HG02759 (cell line): Measurements from ENCODE around the gene TMEM109.
A peak's percentile ranks its signal among the peaks of the same experiment; 100 is the strongest.
"Not testable (repeated sequence)": the region's sequence is repeated elsewhere in the genome, so short reads cannot be mapped to it uniquely, and the experiment has no call there.

ENCODE experiments used
- ATAC-seq: cut with Tn5 transposase; IDR thresholded peaks from one replicate; pipeline ENCODE4 v1.9.1; 2021; ENCODE audit warnings: mild to moderate bottlenecking, moderate library complexity; ENCODE audit not compliant: unreplicated experiment

Gene TMEM109

DNA sequence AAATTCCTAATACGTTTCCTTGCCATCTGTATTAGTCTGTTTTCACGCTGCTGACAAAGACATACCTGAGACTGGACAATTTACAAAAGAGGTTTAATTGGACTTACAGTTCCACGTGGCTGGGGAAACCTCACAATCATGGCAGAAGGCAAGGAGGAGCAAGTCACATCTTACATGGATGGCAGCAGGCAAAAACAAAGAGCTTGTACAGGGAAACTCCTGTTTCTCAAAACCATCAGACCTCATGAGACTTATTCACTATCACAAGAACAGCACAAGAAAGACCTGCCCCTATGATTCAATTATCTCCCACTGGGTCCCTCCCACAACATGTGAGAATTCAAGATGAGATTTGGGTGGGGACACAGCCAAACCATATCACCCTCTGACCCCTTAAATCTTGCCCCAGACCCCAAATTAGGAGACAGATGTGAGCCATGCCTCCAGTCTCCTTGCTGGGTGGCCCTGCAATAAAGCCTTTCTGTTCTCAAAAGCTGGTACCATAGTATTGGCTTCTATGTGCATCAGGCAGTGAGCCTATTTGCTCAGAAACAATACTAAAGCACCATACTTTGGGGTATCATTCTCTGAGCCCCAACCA is 4.2 kb upstream of the TMEM109 start:
- not testable (repeated sequence) for ATAC-seq

GRCh38 chr11:60910281-60910687 is 3.7 kb upstream of the TMEM109 start:
- peak; percentile 34 for ATAC-seq

DNA sequence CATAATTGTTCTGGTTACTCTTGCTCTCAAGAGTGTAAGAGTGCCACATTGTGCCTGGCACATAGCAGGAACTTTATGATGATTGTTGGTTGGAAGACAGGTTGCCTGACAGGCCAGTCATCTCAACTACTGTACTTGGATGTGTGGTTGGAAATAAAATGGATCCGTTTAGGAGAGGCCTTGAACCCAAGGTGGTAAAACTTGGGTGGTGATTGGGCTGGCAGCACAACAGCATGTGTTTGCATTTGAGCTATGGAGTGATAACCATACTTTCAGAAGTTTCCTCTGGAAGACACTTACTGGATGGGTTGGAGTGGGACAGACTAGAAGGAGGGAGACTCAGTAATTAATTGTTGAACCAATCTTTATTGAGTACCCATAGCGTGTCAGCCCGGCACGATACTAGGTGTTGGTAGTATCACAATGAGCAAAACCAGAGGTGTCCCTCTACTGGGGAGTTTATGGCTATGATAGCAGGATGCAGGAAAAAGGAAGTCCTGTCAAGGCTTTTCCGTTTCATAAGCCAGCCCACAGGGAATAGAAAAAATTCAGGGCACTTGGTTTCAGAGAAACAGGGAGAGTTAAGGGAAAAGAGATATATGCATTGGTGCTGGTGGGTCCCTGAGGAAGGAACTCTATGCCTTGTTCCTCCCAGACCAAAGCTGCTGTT is 3.1 kb upstream of the TMEM109 start:
- ATAC-seq, result no peak

DNA sequence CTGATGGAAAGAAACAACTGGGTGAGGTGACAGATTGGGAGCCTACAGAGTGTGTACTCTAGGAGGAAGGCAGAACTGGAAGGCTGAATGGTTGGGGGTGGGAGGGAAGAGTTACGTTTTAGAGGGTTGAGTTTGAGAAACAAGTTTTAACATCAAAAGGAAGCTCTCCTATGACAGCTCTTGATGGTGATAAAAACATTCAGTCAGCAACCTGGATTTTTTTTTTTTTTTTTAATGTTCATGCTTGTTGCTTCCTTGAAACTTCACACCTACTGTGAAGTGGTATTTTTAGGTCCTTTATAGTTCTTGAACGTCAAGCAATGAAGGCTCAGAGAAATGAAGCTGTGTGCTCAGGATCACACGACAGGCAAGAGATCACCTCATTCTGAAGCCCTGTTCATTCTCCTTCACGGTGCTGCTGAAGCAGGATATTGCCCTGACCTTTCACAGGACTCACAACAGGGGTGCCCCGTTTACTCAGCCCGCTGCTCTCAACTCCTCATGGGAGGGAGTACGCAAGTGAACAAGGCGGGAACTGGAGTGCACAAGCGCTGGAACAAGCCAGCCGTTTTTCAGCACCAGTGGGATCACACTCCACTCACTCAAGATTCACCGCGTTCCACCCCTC is 1.6 kb upstream of the TMEM109 start:
- no peak for ATAC-seq

DNA sequence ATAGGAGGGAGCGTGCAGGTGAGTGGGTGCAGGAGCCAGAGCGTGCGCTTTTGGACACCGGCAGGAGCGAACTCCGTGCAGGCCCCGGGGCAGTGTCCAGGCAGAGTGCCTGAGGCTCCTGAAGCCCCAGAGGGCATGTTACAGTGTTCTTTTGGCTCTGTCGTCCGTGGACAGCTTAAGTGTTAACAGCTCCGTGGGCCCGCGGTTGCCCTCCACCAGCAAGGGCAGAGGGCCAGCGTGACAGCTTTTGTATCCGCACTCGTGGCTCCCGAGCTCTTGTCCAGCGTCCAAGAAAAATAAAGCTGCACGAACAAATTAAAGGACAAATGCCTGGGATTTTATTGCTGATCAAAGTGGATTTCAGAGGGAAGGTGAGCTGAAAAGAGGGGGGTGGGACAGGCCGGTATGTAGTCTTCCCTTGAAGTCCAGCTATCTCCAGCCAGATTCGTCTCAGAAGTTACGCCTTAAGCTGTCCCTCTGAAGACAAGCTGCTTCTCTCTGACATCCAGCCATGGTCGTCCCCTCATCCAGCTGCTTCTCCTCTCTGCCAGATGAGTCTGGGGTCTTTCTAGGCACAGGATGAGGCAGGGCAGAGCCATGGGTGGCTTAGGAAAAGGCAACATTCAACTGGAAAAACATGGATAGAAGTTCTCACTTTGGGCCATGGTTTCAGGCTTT is 968 bp upstream of the TMEM109 start:
- no peak for ATAC-seq

- ATAC-seq, result peak; percentile 2
These were observed 782 bp downstream of the TMEM109 start for GRCh38 chr11:60914633-60915247.

DNA sequence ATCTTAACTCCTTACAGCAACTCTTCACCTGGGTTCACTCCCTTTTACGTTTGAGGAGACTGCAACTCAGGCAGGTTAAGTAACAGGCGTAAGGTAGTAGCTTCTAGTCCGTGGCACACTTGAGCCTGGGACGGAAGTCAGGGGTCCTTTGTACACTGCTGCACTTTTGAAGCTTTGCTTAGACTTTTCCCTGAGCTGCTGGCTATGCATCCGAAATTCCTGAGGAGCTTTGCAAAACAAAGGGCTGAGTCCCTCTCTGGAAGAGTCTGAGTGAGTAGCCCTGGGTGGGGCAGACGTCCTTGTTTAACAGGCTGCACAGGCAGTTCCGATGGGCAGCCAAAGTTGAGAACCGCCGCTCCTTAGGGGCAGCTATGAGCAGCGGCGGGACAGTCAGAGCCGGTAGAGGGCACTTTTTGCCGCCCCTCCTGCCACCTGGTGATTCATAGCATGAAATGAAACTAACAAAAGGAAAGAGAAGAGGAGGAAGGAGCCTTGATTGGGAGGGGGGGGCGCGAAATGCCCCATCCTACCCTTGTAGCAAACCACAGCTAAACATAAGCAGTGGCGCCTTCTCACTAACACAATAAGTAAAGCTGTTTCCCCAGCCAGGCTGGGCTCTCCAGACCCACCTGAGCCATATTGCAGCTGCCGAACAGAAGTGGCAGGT is 1.4 kb downstream of the TMEM109 start:
- ATAC-seq, result peak; percentile 59

GRCh38 chr11:60916669-60917206 is 2.8 kb downstream of the TMEM109 start:
- ATAC-seq, result no peak

GRCh38 chr11:60917267-60917666 is 3.3 kb downstream of the TMEM109 start:
- ATAC-seq, result no peak

DNA sequence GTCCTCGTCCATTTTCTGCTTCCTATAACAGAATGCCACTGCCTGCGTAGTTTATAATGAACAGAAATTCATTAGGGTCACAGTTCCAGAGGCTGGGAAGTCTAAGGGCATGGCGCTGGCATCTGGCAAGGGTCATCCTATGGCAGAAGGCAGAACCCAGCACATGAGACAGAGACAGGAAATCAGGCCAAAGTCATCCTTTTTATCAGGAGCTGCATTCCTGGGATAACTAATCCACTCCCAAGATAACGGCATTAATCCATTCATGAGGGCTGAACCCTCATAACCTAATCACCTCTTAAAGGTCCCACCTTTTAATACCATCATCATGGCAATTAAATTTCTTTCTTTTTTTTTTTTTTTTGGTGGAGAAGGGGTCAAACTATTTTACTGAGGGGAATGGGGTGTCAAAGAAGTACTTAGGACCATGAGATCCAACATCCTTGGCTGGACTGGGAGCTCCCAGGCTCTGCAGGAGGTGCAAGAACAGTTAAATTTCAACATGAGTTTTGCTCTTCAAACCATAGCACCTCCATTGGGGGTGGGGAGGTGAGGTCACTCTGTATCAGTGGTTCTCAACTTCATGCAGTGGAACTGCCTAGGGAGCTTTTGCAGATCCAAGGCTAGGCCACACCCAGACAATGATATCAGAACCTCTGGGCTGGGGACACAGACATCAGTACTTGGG is 4.4 kb downstream of the TMEM109 start:
- no peak for ATAC-seq

DNA sequence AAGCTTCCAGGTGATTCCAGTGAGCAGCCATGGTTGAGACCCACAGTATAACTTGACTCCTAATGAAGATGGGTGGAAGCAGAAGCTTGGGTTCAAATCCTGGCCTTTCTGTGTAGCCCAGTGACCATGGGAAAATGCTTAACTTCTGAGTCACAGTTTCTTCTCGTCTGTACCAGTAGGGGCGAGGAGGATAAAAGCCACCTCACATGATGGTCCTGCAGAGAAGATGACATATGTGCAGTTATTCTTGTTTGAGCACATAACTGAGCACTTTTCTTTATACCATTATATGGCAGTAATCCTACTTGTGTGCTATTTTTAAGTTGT is 4.9 kb downstream of the TMEM109 start:
- no peak for ATAC-seq

DNA sequence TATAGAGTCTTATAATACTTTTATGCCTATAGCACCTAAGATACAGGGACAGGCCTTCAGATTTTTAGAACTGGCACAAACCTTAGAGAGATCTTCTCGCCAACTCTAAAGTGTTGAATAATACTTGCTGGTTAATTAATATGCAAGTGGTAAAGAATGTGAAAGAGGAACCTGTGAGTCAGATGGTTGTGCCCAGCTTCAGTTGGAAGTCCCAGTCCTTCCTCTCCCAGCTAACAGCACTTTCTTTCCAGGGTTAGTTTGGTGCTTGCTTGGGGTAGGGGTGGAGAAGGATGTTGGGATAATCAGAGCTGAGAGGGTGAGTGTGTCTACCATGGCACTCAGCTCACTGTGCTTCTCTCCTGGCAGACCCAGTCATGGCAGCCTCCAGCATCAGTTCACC is 5.4 kb downstream of the TMEM109 start:
- ATAC-seq, result no peak

GRCh38 chr11:60919956-60920355 is 6.0 kb downstream of the TMEM109 start:
- ATAC-seq, result no peak

DNA sequence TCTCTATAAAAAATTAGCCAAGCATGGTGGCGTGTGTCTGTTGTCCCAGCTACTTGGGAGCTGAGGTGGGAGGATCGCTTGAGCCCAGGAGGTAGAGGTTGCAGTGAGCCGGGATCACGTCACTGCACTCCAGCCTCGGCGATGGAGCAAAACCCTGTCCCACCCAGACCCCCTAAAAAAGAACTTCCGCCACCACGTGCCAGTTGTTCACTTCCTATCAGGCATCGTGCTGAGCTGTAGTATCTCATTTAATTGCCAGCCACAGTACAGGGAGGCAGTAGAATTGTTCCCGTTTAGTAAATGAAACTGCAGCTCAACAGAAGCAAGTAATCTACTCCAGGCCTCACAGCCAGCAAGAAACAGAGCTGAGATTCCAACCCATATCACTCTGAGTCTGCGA is 7.3 kb downstream of the TMEM109 start:
- ATAC-seq, result no peak

GRCh38 chr11:60921777-60922335 is 7.9 kb downstream of the TMEM109 start:
- ATAC-seq, result no peak

DNA sequence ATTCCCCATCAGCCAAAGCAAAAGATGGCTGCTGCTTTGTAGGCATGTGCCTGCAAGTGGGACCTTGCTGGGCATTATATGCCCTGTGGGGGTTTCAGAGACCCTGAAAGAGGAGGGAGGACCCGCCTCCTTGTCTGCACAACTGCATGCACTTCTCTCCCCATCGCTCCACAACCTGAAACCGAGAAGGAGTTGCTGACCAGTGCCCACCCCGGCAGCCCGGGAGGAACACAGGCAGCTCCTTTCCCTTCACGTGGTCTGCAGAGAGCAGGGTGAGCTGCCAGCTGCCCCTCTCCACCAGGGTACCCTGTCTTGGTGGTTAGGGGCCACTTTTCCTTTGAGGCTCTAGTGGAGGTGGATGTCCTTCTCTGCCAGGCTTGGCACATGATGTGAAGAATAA is 8.9 kb downstream of the TMEM109 start:
- no peak for ATAC-seq

DNA sequence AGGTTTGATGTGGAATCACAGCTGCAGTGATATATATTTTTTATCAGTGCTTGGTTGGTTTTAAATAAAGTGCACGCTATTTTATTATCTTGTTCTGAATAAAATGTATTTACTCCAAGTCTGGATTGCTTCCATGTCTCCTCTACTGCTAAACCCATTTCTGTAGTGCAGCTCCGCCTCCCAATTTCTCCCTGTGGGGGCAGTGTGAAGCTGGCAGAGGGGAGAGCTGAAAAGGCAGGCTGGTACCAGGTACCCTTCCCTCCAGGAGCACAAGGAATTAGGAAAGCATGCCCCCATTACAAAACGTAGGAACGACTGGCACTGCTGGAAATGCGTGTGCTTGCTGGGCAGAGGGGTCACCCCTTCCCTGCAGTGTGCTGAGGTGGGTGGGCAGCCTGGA is 9.4 kb downstream of the TMEM109 start:
- no peak for ATAC-seq

- ATAC-seq, result no peak
These were observed 9.8 kb downstream of the TMEM109 start for GRCh38 chr11:60923800-60924109.

- no peak for ATAC-seq
These were observed 10.3 kb downstream of the TMEM109 start, which contains the start of gene TMEM132A for GRCh38 chr11:60924110-60924905. Gene TMEM132A (plus strand): TSS chr11:60924460. CDS start chr11:60924634, 174 bp downstream.
